ENCODE results near the gene AQP12B. TPM values are rescaled to one million over a fixed set of nuclear protein-coding genes. Genes with fewer than 3 reads are reported as not detected.

The AQP12B gene
- total and polyA plus RNA-seq, 8 donors = 0.14 TPM; not detected in 7

GRCh38 chr2:240646176-240646899, 36.3 kb downstream of the AQP12B start:
- Histone ChIP-seq H3K4me1 (no peaks in the 10 kb centered on the region), H3K27me3 (peaks cover 10 to 80% of the 10 kb centered on the region in 2 donors)
- DNase-seq = peak in 1 of 4 donors; percentile 61

GRCh38 chr2:240645801-240646175, 36.9 kb downstream of the AQP12B start:
- Histone ChIP-seq H3K4me1 (no peaks in the 10 kb centered on the region), H3K27ac (no peak overlapping the region), H3K27me3 (peaks cover 10 to 75% of the 10 kb centered on the region in 2 donors), H3K36me3 (no peaks in the 10 kb centered on the region), H3K4me3 (no peak overlapping the region), H3K9me3 (no peaks in the 10 kb centered on the region)
- DNase-seq (peak in 1 of 4 donors; percentile 28), ATAC-seq (no peak)
- intact Hi-C loops (cut with DNase I) = no loop called here
- no peak for TF ChIP-seq CTCF (IDR thresholded peaks at IDR 0.05)

More at GRCh38 chr2:240646176-240646899, 36.3 kb downstream of the AQP12B start:
- H3K4me3 ChIP-seq = no peak overlapping the region
- intact Hi-C loops (cut with DNase I) = no loop called here
- H3K9me3 ChIP-seq = peaks cover 0 to 2% of the 10 kb centered on the region in 2 donors
- H3K27ac ChIP-seq = no peak overlapping the region
- no peak for ATAC-seq
- TF ChIP-seq CTCF (IDR thresholded peaks at IDR 0.05) = no peak
- no peaks in the 10 kb centered on the region for H3K36me3 ChIP-seq

GRCh38 chr2:240645346-240645745, 37.3 kb downstream of the AQP12B start:
- ATAC-seq (no peak), DNase-seq (peak in 1 of 4 donors; percentile 53)
- H3K27me3 ChIP-seq = peaks cover 10 to 70% of the 10 kb centered on the region in 2 donors
- no peaks in the 10 kb centered on the region for H3K9me3 ChIP-seq
- H3K36me3 ChIP-seq = no peaks in the 10 kb centered on the region
- no peak overlapping the region for H3K4me3 ChIP-seq
- intact Hi-C loops (cut with DNase I) = no loop called here
- no peaks in the 10 kb centered on the region for H3K4me1 ChIP-seq
- no peak for TF ChIP-seq CTCF (IDR thresholded peaks at IDR 0.05)
- H3K27ac ChIP-seq = no peak overlapping the region

GRCh38 chr2:240644859-240645301, 37.8 kb downstream of the AQP12B start:
- intact Hi-C loops (cut with DNase I) = no loop called here
- no peak overlapping the region for H3K4me3 ChIP-seq
- ATAC-seq (no peak), DNase-seq (peak in 2 of 4 donors; percentile 28 to 44)
- no peak for TF ChIP-seq CTCF (IDR thresholded peaks at IDR 0.05)
- peaks cover 10 to 67% of the 10 kb centered on the region in 2 donors for H3K27me3 ChIP-seq
- H3K36me3 ChIP-seq = no peaks in the 10 kb centered on the region
- H3K27ac ChIP-seq = no peak overlapping the region
- no peaks in the 10 kb centered on the region for H3K9me3 ChIP-seq
- H3K4me1 ChIP-seq = no peaks in the 10 kb centered on the region

DNA sequence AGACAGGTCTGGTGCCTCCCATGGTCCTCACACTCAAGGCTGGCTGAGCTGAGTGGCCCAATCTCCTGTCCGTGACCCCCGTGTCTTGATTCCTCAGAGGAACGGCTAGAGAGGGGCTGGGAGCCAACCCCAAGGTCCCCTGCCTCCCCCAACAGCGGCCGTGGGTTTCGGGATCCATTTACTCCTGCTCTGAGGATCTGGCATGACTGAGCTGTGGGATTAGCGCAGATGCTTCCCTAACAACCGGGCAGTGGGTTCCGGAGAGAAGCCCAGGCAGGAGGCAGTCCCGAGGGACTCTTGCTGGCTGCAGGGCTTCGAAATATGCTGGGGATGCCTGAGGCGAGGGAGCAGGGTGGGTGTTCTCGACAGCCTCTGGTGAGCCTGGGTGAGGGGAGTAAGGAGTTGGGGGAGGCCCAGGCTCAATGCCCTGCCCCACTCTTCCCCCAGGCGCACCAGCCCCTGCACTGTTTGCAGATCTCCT, 38.5 kb downstream of the AQP12B start:
- intact Hi-C loops (cut with DNase I) = no loop called here
- no peak overlapping the region for H3K27ac ChIP-seq
- peaks cover 5 to 67% of the 10 kb centered on the region in 2 donors for H3K27me3 ChIP-seq
- ATAC-seq (no peak), DNase-seq (peak in 2 of 4 donors; percentile 18 to 49)
- H3K4me3 ChIP-seq = no peak overlapping the region
- H3K4me1 ChIP-seq = no peaks in the 10 kb centered on the region
- TF ChIP-seq CTCF (IDR thresholded peaks at IDR 0.05) = no peak
- H3K36me3 ChIP-seq = no peaks in the 10 kb centered on the region
- H3K9me3 ChIP-seq = no peaks in the 10 kb centered on the region
